Germinal center (tissue), 1 donor: ENCODE results near the gene FAT2.

Source experiments
- DNase-seq: peaks from one replicate; pipeline ENCODE4 v3.0.0; 2012; ENCODE audit warnings: mixed read lengths, low spot score

FAT2 gene

GRCh38 chr5:151555760-151556576, 35.2 kb downstream of the FAT2 start:
- DNase-seq = no peak

GRCh38 chr5:151553695-151554094, 37.4 kb downstream of the FAT2 start:
- DNase-seq = no peak

- no peak for DNase-seq
Observed at GRCh38 chr5:151553130-151553670, 37.9 kb downstream of the FAT2 start.

GRCh38 chr5:151551985-151552384, 39.1 kb downstream of the FAT2 start:
- no peak for DNase-seq

GRCh38 chr5:151550146-151550545, 41.0 kb downstream of the FAT2 start:
- no peak for DNase-seq

- DNase-seq = no peak
Observed at GRCh38 chr5:151549713-151550112, 41.4 kb downstream of the FAT2 start.

- no peak for DNase-seq
Observed at GRCh38 chr5:151547364-151547763, 43.8 kb downstream of the FAT2 start.

GRCh38 chr5:151541571-151541970, 49.6 kb downstream of the FAT2 start:
- DNase-seq = no peak
